Smooth muscle cell (in vitro differentiated cells): ENCODE results near the gene FAAH. TPM values are rescaled to one million over a fixed set of nuclear protein-coding genes. Genes with fewer than 3 reads are reported as not detected.

Source experiments
- DNase-seq: peaks from one replicate; lab custom pipeline; 2025; ENCODE audit not compliant: unreplicated experiment; lab: John Stamatoyannopoulos, UW
- H2AFZ ChIP-seq: fragments of 200-600 bp; sonication (generic); 2 replicates; pipeline ENCODE4 v1.6.0; 2016; ENCODE audit warnings: antibody characterized with exemption, low read depth, mild to moderate bottlenecking
- H3F3A ChIP-seq: fragments of 200-600 bp; sonication (generic); 2 replicates; pipeline ENCODE4 v1.6.0; 2017; ENCODE audit warnings: antibody characterized with exemption, low read depth
- H3K27ac ChIP-seq: fragments of 200-600 bp; sonication (generic); 2 replicates; pipeline ENCODE4 v1.5.1; 2016; ENCODE audit warnings: low read depth, mild to moderate bottlenecking
- H3K27me3 ChIP-seq: fragments of 200-600 bp; sonication (generic); 2 replicates; pipeline ENCODE4 v1.6.1; 2016; ENCODE audit warnings: low read depth, mild to moderate bottlenecking
- H3K36me3 ChIP-seq: fragments of 200-600 bp; sonication (generic); 2 replicates; pipeline ENCODE4 v1.5.1; 2016; ENCODE audit warnings: low read depth
- H3K4me1 ChIP-seq: fragments of 200-600 bp; sonication (generic); 2 replicates; pipeline ENCODE4 v1.5.1; 2016; ENCODE audit warnings: low read depth
- H3K4me2 ChIP-seq: fragments of 200-600 bp; sonication (generic); 2 replicates; pipeline ENCODE4 v1.6.0; 2016; ENCODE audit warnings: mild to moderate bottlenecking
- H3K4me3 ChIP-seq: fragments of 200-600 bp; sonication (generic); 2 replicates; pipeline ENCODE4 v1.5.1; 2016; ENCODE audit warnings: mild to moderate bottlenecking
- H3K79me2 ChIP-seq: fragments of 200-600 bp; sonication (generic); 2 replicates; pipeline ENCODE4 v1.6.0; 2016; ENCODE audit warnings: low read depth, mild to moderate bottlenecking
- H3K9ac ChIP-seq: fragments of 200-600 bp; sonication (generic); 2 replicates; pipeline ENCODE4 v1.6.0; 2016; ENCODE audit warnings: low read depth
- H3K9me3 ChIP-seq: fragments of 200-600 bp; sonication (generic); replicated peaks from 2 replicates; pipeline ENCODE4 v1.5.1; 2016; ENCODE audit warnings: low read depth
- H4K20me1 ChIP-seq: fragments of 200-600 bp; sonication (generic); 2 replicates; pipeline ENCODE4 v1.6.0; 2016; ENCODE audit warnings: low read depth
- WGBS: methylation state at CpG from one replicate; pipeline ENCODE4 v1.1.7; 2016; ENCODE audit warnings: low lambda C conversion rate; 5-methylcytosine and 5-hydroxymethylcytosine counted together
- polyA plus RNA-seq: library from polyadenylated mRNA; unstranded; fragments of >200 nt; fragmentation: Nextera tagmentation; extraction: Ambion mirVana; gene quantifications from 2 replicates; pipeline ENCODE4 v1.2.1, GENCODE V29; 2016
- total RNA-seq: library from RNA; depleted of rRNA; stranded (reverse); fragments of >200 nt; gene quantifications from 2 replicates; pipeline ENCODE4 v1.2.3, GENCODE V29; 2014
- TF ChIP-seq, protein P1 (sequence below): fragments of 200-600 bp; sonication (generic); IDR thresholded peaks from 2 replicates; pipeline ENCODE4 v1.5.1; 2017; ENCODE audit warnings: borderline replicate concordance, mild to moderate bottlenecking, antibody characterized with exemption; ENCODE audit not compliant: insufficient read depth, poor library complexity, severe bottlenecking

FAAH gene
- total and polyA plus RNA-seq, 2 experiments from 2014 or later = 5.7 to 11.1 TPM

- Histone ChIP-seq H3K4me3 (no peak overlapping the region), H3K9ac (no peak overlapping the region), H3K36me3 (no peaks in the 10 kb centered on the region), H2AFZ (no peak overlapping the region), H3K27me3 (peaks cover 6% of the 10 kb centered on the region), H3K9me3 (no peaks in the 10 kb centered on the region), H4K20me1 (no peaks in the 10 kb centered on the region), H3F3A (no peaks in the 10 kb centered on the region), H3K4me2 (no peak overlapping the region), H3K79me2 (no peaks in the 10 kb centered on the region), H3K4me1 (no peaks in the 10 kb centered on the region), H3K27ac (no peak overlapping the region)
- no peak for DNase-seq
- WGBS = 94% methylated on average over 9 of the region's 9 CpGs
- TF ChIP-seq, protein P1, sequence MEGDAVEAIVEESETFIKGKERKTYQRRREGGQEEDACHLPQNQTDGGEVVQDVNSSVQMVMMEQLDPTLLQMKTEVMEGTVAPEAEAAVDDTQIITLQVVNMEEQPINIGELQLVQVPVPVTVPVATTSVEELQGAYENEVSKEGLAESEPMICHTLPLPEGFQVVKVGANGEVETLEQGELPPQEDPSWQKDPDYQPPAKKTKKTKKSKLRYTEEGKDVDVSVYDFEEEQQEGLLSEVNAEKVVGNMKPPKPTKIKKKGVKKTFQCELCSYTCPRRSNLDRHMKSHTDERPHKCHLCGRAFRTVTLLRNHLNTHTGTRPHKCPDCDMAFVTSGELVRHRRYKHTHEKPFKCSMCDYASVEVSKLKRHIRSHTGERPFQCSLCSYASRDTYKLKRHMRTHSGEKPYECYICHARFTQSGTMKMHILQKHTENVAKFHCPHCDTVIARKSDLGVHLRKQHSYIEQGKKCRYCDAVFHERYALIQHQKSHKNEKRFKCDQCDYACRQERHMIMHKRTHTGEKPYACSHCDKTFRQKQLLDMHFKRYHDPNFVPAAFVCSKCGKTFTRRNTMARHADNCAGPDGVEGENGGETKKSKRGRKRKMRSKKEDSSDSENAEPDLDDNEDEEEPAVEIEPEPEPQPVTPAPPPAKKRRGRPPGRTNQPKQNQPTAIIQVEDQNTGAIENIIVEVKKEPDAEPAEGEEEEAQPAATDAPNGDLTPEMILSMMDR = no peak
These were observed 28.2 kb downstream of the FAAH start for GRCh38 chr1:46422261-46422871.

- H4K20me1 ChIP-seq = no peaks in the 10 kb centered on the region
- TF ChIP-seq, protein P1 = no peak
- no peaks in the 10 kb centered on the region for H3F3A ChIP-seq
- no peak overlapping the region for H3K9ac ChIP-seq
- H3K36me3 ChIP-seq = no peaks in the 10 kb centered on the region
- H3K4me2 ChIP-seq = no peak overlapping the region
- H2AFZ ChIP-seq = no peak overlapping the region
- H3K4me1 ChIP-seq = no peaks in the 10 kb centered on the region
- H3K9me3 ChIP-seq = no peaks in the 10 kb centered on the region
- peaks cover 10% of the 10 kb centered on the region for H3K27me3 ChIP-seq
- H3K79me2 ChIP-seq = no peaks in the 10 kb centered on the region
- 86% methylated on average over 16 of the region's 16 CpGs for WGBS
- no peak overlapping the region for H3K27ac ChIP-seq
- H3K4me3 ChIP-seq = no peak overlapping the region
- no peak for DNase-seq
These were observed 29.6 kb downstream of the FAAH start for GRCh38 chr1:46423574-46424240.

- Histone ChIP-seq H3K4me1 (no peaks in the 10 kb centered on the region), H3K4me2 (no peak overlapping the region), H3K9me3 (no peaks in the 10 kb centered on the region), H3K4me3 (no peak overlapping the region), H3K36me3 (no peaks in the 10 kb centered on the region), H3K79me2 (no peaks in the 10 kb centered on the region), H2AFZ (no peak overlapping the region), H3K9ac (no peak overlapping the region), H3F3A (no peaks in the 10 kb centered on the region), H3K27me3 (peaks cover 10% of the 10 kb centered on the region), H3K27ac (no peak overlapping the region), H4K20me1 (no peaks in the 10 kb centered on the region)
- TF ChIP-seq, protein P1 = no peak
- DNase-seq = no peak
- WGBS = 87% methylated on average over 4 of the region's 4 CpGs
These were observed 30.6 kb downstream of the FAAH start for GRCh38 chr1:46424730-46425129.

DNA sequence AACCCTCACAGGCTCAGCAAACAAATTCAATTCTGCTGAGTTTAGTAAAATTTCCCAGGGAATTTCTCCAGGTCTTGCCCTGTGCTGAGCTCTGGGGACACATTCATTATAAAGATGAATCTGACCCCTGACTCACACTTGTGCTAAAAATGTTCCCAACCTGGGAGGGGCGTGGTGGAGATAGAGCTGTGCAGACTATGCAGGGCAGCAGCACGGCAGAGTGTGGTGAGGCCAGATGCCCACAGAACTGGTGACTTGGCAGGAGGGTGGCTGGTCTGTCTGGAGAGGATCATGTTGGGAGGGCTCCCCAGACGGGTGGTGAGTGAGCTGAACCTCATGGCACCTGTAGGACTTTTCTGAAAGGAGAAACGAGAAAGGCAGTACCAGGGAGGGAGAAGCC lies 31.6 kb downstream of the FAAH start:
- Histone ChIP-seq H2AFZ (no peak overlapping the region), H3F3A (no peaks in the 10 kb centered on the region), H3K9ac (no peak overlapping the region), H3K4me3 (no peak overlapping the region), H4K20me1 (no peaks in the 10 kb centered on the region), H3K27me3 (peaks cover 10% of the 10 kb centered on the region), H3K27ac (no peak overlapping the region), H3K79me2 (no peaks in the 10 kb centered on the region), H3K9me3 (no peaks in the 10 kb centered on the region), H3K4me1 (no peaks in the 10 kb centered on the region), H3K4me2 (no peak overlapping the region), H3K36me3 (no peaks in the 10 kb centered on the region)
- 83% methylated on average over 4 of the region's 4 CpGs for WGBS
- TF ChIP-seq, protein P1 = no peak
- DNase-seq = no peak
